ENCODE data around the gene SPEN.

The SPEN gene

GRCh38 chr1:15943992-15944307, 96.4 kb downstream of the SPEN start:
- peaks cover 87% of the 10 kb centered on the region for H4K20me1 ChIP-seq (ENCODE audit: insufficient read depth, low read length)
- ATAC-seq (ENCODE audit: insufficient read depth, low read depth): no peak

GRCh38 chr1:15944308-15945010, 97.0 kb downstream of the SPEN start:
- peaks cover 96% of the 10 kb centered on the region for H3K36me3 ChIP-seq (ENCODE audit: insufficient read depth, low read length)

More at GRCh38 chr1:15943992-15944307, 96.4 kb downstream of the SPEN start:
- DNase-seq: peak; percentile 4
- H3K4me2 ChIP-seq (ENCODE audit: insufficient read depth, low read length): no peak overlapping the region
- H3K4me1 ChIP-seq (ENCODE audit: insufficient read depth, low read length): no peaks in the 10 kb centered on the region
- H3K27ac ChIP-seq (ENCODE audit: low read length): no peak overlapping the region
- H3K4me3 ChIP-seq (ENCODE audit: low read depth in 1 of 2, low read length in 2 of 2): no peak overlapping the region
- TF ChIP-seq CTCF (IDR thresholded peaks at IDR 0.05; ENCODE audit: borderline replicate concordance, extremely low read depth, low read length, poor library complexity, severe bottlenecking) (no peak), EZH2 (IDR thresholded peaks at IDR 0.05; ENCODE audit: borderline replicate concordance, low read depth, low read length, severe bottlenecking) (no peak)
- peaks cover 96% of the 10 kb centered on the region for H3K36me3 ChIP-seq (ENCODE audit: insufficient read depth, low read length)
- H3K79me2 ChIP-seq (ENCODE audit: insufficient read depth, low read length): peaks cover 22% of the 10 kb centered on the region
- no peak overlapping the region for H2AFZ ChIP-seq (ENCODE audit: low read depth, low read length)
- H3K9ac ChIP-seq (ENCODE audit: low read depth, low read length): no peak overlapping the region
- H3K27me3 ChIP-seq (ENCODE audit: insufficient read depth, low read length, poor library complexity): no peaks in the 10 kb centered on the region
- no peaks in the 10 kb centered on the region for H3K9me3 ChIP-seq (ENCODE audit: insufficient read depth, low read length, severe bottlenecking)

GRCh38 chr1:15945011-15945831, 97.7 kb downstream of the SPEN start:
- Histone ChIP-seq H3K9me3 (ENCODE audit: insufficient read depth, low read length, severe bottlenecking) (no peaks in the 10 kb centered on the region), H3K4me3 (ENCODE audit: low read depth in 1 of 2, low read length in 2 of 2) (no peak overlapping the region), H3K9ac (ENCODE audit: low read depth, low read length) (no peak overlapping the region), H4K20me1 (ENCODE audit: insufficient read depth, low read length) (peaks cover 91% of the 10 kb centered on the region), H3K27ac (ENCODE audit: low read length) (no peak overlapping the region), H2AFZ (ENCODE audit: low read depth, low read length) (no peak overlapping the region), H3K4me1 (ENCODE audit: insufficient read depth, low read length) (no peaks in the 10 kb centered on the region), H3K4me2 (ENCODE audit: insufficient read depth, low read length) (no peak overlapping the region), H3K36me3 (ENCODE audit: insufficient read depth, low read length) (peaks cover 95% of the 10 kb centered on the region), H3K79me2 (ENCODE audit: insufficient read depth, low read length) (peaks cover 33% of the 10 kb centered on the region), H3K27me3 (ENCODE audit: insufficient read depth, low read length, poor library complexity) (no peaks in the 10 kb centered on the region)
- DNase-seq (peak; percentile 5), ATAC-seq (ENCODE audit: insufficient read depth, low read depth) (no peak)
- TF ChIP-seq EZH2 (IDR thresholded peaks at IDR 0.05; ENCODE audit: borderline replicate concordance, low read depth, low read length, severe bottlenecking): no peak
- no peak for TF ChIP-seq CTCF (IDR thresholded peaks at IDR 0.05; ENCODE audit: borderline replicate concordance, extremely low read depth, low read length, poor library complexity, severe bottlenecking)

More at GRCh38 chr1:15944308-15945010, 97.0 kb downstream of the SPEN start:
- no peak overlapping the region for H3K9ac ChIP-seq (ENCODE audit: low read depth, low read length)
- no peaks in the 10 kb centered on the region for H3K9me3 ChIP-seq (ENCODE audit: insufficient read depth, low read length, severe bottlenecking)
- H3K4me2 ChIP-seq (ENCODE audit: insufficient read depth, low read length): no peak overlapping the region
- H3K4me3 ChIP-seq (ENCODE audit: low read depth in 1 of 2, low read length in 2 of 2): no peak overlapping the region
- H4K20me1 ChIP-seq (ENCODE audit: insufficient read depth, low read length): peaks cover 87% of the 10 kb centered on the region
- H2AFZ ChIP-seq (ENCODE audit: low read depth, low read length): no peak overlapping the region
- TF ChIP-seq CTCF (IDR thresholded peaks at IDR 0.05; ENCODE audit: borderline replicate concordance, extremely low read depth, low read length, poor library complexity, severe bottlenecking) (no peak), EZH2 (IDR thresholded peaks at IDR 0.05; ENCODE audit: borderline replicate concordance, low read depth, low read length, severe bottlenecking) (no peak)
- DNase-seq (peak; percentile 6), ATAC-seq (ENCODE audit: insufficient read depth, low read depth) (no peak)
- no peak overlapping the region for H3K27ac ChIP-seq (ENCODE audit: low read length)
- no peaks in the 10 kb centered on the region for H3K27me3 ChIP-seq (ENCODE audit: insufficient read depth, low read length, poor library complexity)
- H3K79me2 ChIP-seq (ENCODE audit: insufficient read depth, low read length): peaks cover 26% of the 10 kb centered on the region
- H3K4me1 ChIP-seq (ENCODE audit: insufficient read depth, low read length): no peaks in the 10 kb centered on the region
